Nucleus accumbens (tissue), 56 donors: ENCODE data around the gene LEF1.

Experiments
- DNase-seq, 56 donors: peaks; one replicate each; lab custom pipeline; 2025; lab: John Stamatoyannopoulos, UW

The LEF1 gene

GRCh38 chr4:108115168-108115526, 53.6 kb downstream of the LEF1 start:
- DNase-seq, result no peak

GRCh38 chr4:108114503-108114902, 54.2 kb downstream of the LEF1 start:
- no peak for DNase-seq

- DNase-seq, result no peak
Measured at GRCh38 chr4:108113229-108113628, 55.5 kb downstream of the LEF1 start.

- DNase-seq, result no peak
Measured at GRCh38 chr4:108111781-108112180, 57.0 kb downstream of the LEF1 start.

GRCh38 chr4:108110450-108110849, 58.3 kb downstream of the LEF1 start:
- DNase-seq, result no peak

GRCh38 chr4:108109997-108110416, 58.7 kb downstream of the LEF1 start:
- no peak for DNase-seq

- DNase-seq, result no peak
Measured at GRCh38 chr4:108109111-108109510, 59.6 kb downstream of the LEF1 start.

- DNase-seq, result no peak
Measured at GRCh38 chr4:108107729-108108382, 60.9 kb downstream of the LEF1 start.

- DNase-seq, result no peak
Measured at GRCh38 chr4:108107101-108107500, 61.6 kb downstream of the LEF1 start.

- DNase-seq, result no peak
Measured at GRCh38 chr4:108106186-108106585, 62.5 kb downstream of the LEF1 start.

- DNase-seq, result no peak
Measured at GRCh38 chr4:108103099-108103862, 65.5 kb downstream of the LEF1 start.

GRCh38 chr4:108100827-108101226, 67.9 kb downstream of the LEF1 start:
- DNase-seq, result no peak

- no peak for DNase-seq
Measured at GRCh38 chr4:108099838-108100237, 68.9 kb downstream of the LEF1 start.

- no peak for DNase-seq
Measured at GRCh38 chr4:108097990-108098553, 70.7 kb downstream of the LEF1 start.

- DNase-seq, result no peak
Measured at GRCh38 chr4:108094923-108095482, 73.7 kb downstream of the LEF1 start.

- DNase-seq, result no peak
Measured at GRCh38 chr4:108094131-108094530, 74.6 kb downstream of the LEF1 start.

- DNase-seq, result no peak
Measured at GRCh38 chr4:108092288-108092687, 76.4 kb downstream of the LEF1 start.

GRCh38 chr4:108087293-108087967, 81.3 kb downstream of the LEF1 start:
- no peak for DNase-seq

- no peak for DNase-seq
Measured at GRCh38 chr4:108081256-108081655, 87.5 kb downstream of the LEF1 start.

GRCh38 chr4:108080747-108081146, 88.0 kb downstream of the LEF1 start:
- no peak for DNase-seq
